Esophagus squamous epithelium (tissue), 5 donors: ENCODE measurements around the gene VEZF1. TPM values are rescaled to one million over a fixed set of nuclear protein-coding genes. Genes with fewer than 3 reads are reported as not detected.

Experiments used
- DNase-seq: peaks from one replicate; lab custom pipeline; 2025; lab: John Stamatoyannopoulos, UW
- H3K27ac ChIP-seq, 4 donors: fragments of 200-600 bp; sonication (generic); one replicate each; pipeline ENCODE4 v1.5.1; 2016 to 2019; ENCODE audit warnings: mild to moderate bottlenecking in 1 of 4
- H3K27me3 ChIP-seq, 4 donors: fragments of 200-600 bp; sonication (generic); 1 replicate in 3 of 4; 2 replicates in 1 of 4; pipeline versions ENCODE4 v1.5.1 to v1.6.0; 2017 to 2021; ENCODE audit warnings: antibody characterized with exemption in 1 of 4
- H3K36me3 ChIP-seq, 3 donors: fragments of 200-600 bp; sonication (generic); one replicate each; pipeline ENCODE4 v1.5.1; 2016 to 2019
- H3K4me1 ChIP-seq, 3 donors: fragments of 200-600 bp; sonication (generic); one replicate each; pipeline ENCODE4 v1.5.1; 2017 to 2019
- H3K4me3 ChIP-seq, 4 donors: fragments of 200-600 bp; sonication (generic); 1 replicate in 3 of 4; 2 replicates in 1 of 4; pipeline ENCODE4 v1.5.1; 2016 to 2019; ENCODE audit warnings: mild to moderate bottlenecking in 2 of 4, moderate library complexity in 1 of 4
- H3K9me3 ChIP-seq, 3 donors: fragments of 200-600 bp; sonication (generic); one replicate each; pipeline ENCODE4 v1.5.1; 2016 to 2019
- POLR2A ChIP-seq, 4 donors: fragments of 450-650 bp; IDR thresholded peaks; one replicate each; pipeline ENCODE4 v1.6.1; 2017; ENCODE audit warnings: antibody characterized with exemption in 4 of 4, mild to moderate bottlenecking in 4 of 4, moderate library complexity in 3 of 4
- WGBS, 2 donors: methylation state at CpG; one replicate each; pipeline ENCODE4 v1.1.5; 2018; 5-methylcytosine and 5-hydroxymethylcytosine counted together
- intact Hi-C: fragments of 100-400 bp; cut with DNase I; formaldehyde crosslinking; loops from one replicate; pipeline ENCODE4 v1.15.0; 2022
- total RNA-seq, 4 donors: library from RNA; depleted of rRNA; stranded (reverse); fragments of >200 nt; gene quantifications; one replicate each; pipeline ENCODE4 v1.1.0, GENCODE V29; 2016
- TF ChIP-seq, protein P1 (sequence below), 6 experiments: fragments of 450-650 bp in 4 of 6; fragments of 200-600 bp in 2 of 6; sonication (generic) in 2 of 6; IDR thresholded peaks; one replicate each; pipeline ENCODE4 v1.5.1; 2016 to 2019; ENCODE audit warnings: antibody characterized with exemption in 6 of 6, mild to moderate bottlenecking in 4 of 6, moderate library complexity in 4 of 6
- donor health status: DM: yes; HTN: yes; CAD: no.

Gene VEZF1
- total RNA-seq, 4 donors from 2014 or later = 20.3 to 61.4 (median 27.4) TPM

DNA sequence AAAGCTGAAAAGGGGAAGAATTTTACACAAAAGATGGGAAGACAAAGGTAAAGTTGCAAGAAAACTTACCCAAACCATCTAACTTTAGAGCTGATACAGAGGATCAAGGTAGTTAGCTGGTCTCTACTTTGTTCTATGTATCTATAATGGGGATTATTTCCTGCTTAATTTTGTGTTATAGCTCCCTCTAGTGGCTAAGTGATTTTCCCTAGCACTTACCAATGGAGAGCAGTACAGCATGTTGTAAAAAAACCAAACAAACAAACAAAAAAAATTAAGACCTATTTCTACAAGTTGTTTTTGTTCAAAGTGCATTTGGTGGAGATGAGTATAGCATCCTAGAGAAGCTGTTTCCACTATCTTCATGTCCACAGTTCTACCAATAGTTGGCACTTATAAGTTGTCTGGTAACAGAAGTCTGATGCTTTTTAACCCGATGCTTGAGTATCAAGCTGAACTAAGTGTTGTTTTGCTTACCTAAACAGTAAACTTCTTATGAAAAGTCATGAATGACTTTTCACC is 11.5 kb upstream of the VEZF1 start:
- intact Hi-C loops = loop anchor here (5.0 to 10.0 kb wide), 2 partner anchors 55 to 142 kb away; no protein-coding TSS in a partner anchor
- peaks cover 0 to 63% (median 15%) of the 10 kb centered on the region in 3 donors for H3K4me1 ChIP-seq
- H3K9me3 ChIP-seq = no peaks in the 10 kb centered on the region
- no peak overlapping the region for H3K4me3 ChIP-seq
- H3K27ac ChIP-seq = peak overlapping the region in 1 of 4 donors; percentile 17
- peaks cover 2 to 64% (median 6%) of the 10 kb centered on the region in 3 donors for H3K36me3 ChIP-seq
- no peaks in the 10 kb centered on the region for H3K27me3 ChIP-seq
- WGBS, 2 donors = 61 to 93% methylated on average over 1 of the region's 1 CpG
- no peak for DNase-seq
- TF ChIP-seq POLR2A (IDR thresholded peaks at IDR 0.05) = no peak
- TF ChIP-seq, protein P1, sequence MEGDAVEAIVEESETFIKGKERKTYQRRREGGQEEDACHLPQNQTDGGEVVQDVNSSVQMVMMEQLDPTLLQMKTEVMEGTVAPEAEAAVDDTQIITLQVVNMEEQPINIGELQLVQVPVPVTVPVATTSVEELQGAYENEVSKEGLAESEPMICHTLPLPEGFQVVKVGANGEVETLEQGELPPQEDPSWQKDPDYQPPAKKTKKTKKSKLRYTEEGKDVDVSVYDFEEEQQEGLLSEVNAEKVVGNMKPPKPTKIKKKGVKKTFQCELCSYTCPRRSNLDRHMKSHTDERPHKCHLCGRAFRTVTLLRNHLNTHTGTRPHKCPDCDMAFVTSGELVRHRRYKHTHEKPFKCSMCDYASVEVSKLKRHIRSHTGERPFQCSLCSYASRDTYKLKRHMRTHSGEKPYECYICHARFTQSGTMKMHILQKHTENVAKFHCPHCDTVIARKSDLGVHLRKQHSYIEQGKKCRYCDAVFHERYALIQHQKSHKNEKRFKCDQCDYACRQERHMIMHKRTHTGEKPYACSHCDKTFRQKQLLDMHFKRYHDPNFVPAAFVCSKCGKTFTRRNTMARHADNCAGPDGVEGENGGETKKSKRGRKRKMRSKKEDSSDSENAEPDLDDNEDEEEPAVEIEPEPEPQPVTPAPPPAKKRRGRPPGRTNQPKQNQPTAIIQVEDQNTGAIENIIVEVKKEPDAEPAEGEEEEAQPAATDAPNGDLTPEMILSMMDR (IDR thresholded peaks at IDR 0.05) = peak; percentile 73 to 88 (median 86)

DNA sequence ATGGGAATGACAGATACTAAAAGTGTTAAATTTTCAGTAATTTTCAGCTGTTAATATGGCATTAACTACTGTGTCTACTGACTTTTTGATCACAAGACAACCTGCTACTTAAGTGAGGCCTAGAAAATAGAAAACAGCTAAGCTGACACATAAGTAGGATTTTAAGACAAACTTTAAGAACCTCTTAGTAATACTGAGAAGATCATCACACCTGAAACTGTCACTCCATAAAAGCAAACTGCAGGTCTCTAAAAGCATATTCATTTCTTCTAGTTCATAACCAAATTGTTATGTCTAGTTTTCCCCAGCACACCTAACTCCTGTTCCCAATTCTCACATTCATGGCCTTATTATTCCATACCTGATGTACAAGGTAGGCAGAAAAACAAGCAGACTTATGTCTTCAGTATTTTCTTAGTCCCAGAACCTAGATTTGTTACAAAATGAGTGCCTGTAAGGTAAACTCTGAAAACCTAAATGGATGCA is 11.0 kb upstream of the VEZF1 start:
- Histone ChIP-seq H3K9me3 (no peaks in the 10 kb centered on the region), H3K27me3 (no peaks in the 10 kb centered on the region), H3K4me1 (peaks cover 0 to 62% (median 10%) of the 10 kb centered on the region in 3 donors), H3K36me3 (peaks cover under 1 to 59% (median 2%) of the 10 kb centered on the region in 3 donors), H3K4me3 (no peak overlapping the region), H3K27ac (no peak overlapping the region)
- DNase-seq = no peak
- TF ChIP-seq POLR2A (IDR thresholded peaks at IDR 0.05) = no peak
- TF ChIP-seq, protein P1 (IDR thresholded peaks at IDR 0.05) = no peak
- intact Hi-C loops = loop anchor here (5.0 to 10.0 kb wide), 2 partner anchors 54 to 142 kb away; no protein-coding TSS in a partner anchor

DNA sequence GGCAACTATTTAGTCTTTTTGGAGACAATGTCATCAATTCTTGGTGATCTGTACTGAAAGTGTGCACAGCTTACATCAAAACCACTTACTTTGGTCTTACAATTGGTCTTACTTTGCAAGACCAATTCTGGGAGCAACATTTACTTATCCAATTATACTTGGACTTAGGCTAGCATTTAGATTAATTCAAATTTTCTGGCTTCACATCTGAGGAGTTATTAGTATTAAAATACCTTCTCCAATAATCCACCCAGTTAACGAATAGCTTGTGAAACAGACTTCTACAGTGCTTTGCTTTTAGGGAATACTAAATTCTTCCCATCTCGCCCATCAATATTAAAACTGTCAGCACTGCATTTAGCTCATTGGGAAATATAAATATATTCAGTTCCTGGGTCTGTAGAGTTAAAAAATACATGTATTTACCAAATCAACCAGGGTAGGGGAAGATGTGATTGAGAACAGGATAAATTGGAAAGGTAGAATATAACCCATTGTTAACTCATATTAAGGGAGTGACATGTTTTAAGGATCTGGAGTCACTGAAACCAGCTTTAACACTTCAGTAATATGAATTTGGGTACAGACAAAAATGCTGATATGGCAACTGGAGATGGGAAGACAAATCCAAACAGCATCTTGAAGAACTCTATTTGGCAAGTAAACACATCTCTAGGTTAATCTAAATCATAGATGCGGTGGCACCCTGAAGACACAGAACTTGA is 9.2 kb upstream of the VEZF1 start:
- Histone ChIP-seq H3K27me3 (no peaks in the 10 kb centered on the region), H3K9me3 (no peaks in the 10 kb centered on the region), H3K4me1 (peaks cover 0 to 55% (median 3%) of the 10 kb centered on the region in 3 donors), H3K27ac (peak overlapping the region in 1 of 4 donors; percentile 11), H3K4me3 (no peak overlapping the region), H3K36me3 (peaks cover 0 to 41% (median 2%) of the 10 kb centered on the region in 3 donors)
- intact Hi-C loops = loop anchor here (5.0 to 10.0 kb wide), 2 partner anchors 52 to 140 kb away; no protein-coding TSS in a partner anchor
- TF ChIP-seq, protein P1 (IDR thresholded peaks at IDR 0.05) = no peak
- no peak for TF ChIP-seq POLR2A (IDR thresholded peaks at IDR 0.05)
- DNase-seq = no peak
- WGBS, 2 donors = 75 to 87% methylated on average over 3 of the region's 3 CpGs

DNA sequence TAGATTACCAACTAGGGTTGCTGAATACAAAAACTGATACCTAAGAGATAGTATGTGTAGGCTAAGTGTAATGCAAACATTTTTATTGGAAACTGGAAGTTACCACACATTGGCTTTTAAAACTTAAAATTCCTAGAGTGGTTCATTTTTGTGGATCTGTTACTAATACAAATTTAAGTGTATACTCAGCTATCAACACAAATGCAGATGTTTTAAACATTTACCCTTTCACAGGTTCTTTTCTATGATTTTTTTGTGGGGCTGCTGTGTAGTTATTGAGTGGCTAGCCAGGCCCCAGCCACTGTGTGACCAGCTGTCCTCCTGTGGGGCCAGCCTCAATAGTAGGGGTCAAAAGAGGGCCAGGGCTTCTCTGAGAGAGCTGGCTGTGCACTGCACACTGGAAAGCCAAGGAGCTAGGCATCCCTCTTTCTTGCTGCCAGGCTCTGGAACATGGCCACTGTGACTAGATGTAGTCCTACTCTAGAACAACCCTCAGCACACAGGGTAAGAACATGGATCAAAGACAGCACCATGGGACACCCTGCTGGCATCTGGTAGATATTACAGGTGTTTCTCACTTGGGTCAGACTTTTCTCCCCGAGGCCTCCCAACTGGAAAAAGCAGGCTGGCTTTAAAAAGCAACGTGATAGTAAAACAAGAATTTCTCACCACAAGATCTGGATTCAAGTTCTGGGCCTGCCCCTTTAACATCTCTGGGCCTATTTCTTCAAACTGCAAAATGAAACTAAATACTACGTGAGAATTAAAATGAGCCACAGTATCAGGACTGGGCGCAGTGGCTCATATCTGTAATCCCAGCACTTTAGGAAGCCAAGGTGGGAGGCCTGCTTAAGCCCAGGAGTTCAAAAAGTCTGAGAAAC is 7.3 kb upstream of the VEZF1 start:
- no peaks in the 10 kb centered on the region for H3K27me3 ChIP-seq
- H3K36me3 ChIP-seq = peaks cover 0 to 22% (median 2%) of the 10 kb centered on the region in 3 donors
- H3K27ac ChIP-seq = peak overlapping the region in 3 of 4 donors; percentile 48 to 58 (median 49)
- no peaks in the 10 kb centered on the region for H3K9me3 ChIP-seq
- DNase-seq = no peak
- intact Hi-C loops = loop anchor here (5.0 to 10.0 kb wide), 2 partner anchors 51 to 138 kb away; no protein-coding TSS in a partner anchor
- H3K4me1 ChIP-seq = peaks cover 0 to 43% (median 3%) of the 10 kb centered on the region in 3 donors
- TF ChIP-seq POLR2A (IDR thresholded peaks at IDR 0.05) = no peak
- TF ChIP-seq, protein P1 (IDR thresholded peaks at IDR 0.05) = peak; percentile 55 to 83 (median 76)
- no peak overlapping the region for H3K4me3 ChIP-seq
- 15 to 26% methylated on average over 4 of the region's 4 CpGs for WGBS, 2 donors
